ENCODE data around the gene SMIM43.

GRCh38 chr4:121760205-121760604 is 4.8 kb downstream of the SMIM43 start:
- TF ChIP-seq RAD21 (IDR thresholded peaks at IDR 0.05; ENCODE audit: low read length), result no peak
- TF ChIP-seq RFX5 (IDR thresholded peaks at IDR 0.05; ENCODE audit: low read length), result no peak
- no peak for TF ChIP-seq CTCF (IDR thresholded peaks at IDR 0.05)
- no peak for TF ChIP-seq CHD2 (IDR thresholded peaks at IDR 0.05; ENCODE audit: low read length, partially characterized antibody)
- no peak for TF ChIP-seq JUND (IDR thresholded peaks at IDR 0.05)

Data from SK-N-SH (cell line).